BE2C (cell line): ENCODE results near the gene NBAS.

Experiments
- DNase-seq: peaks from one replicate; pipeline ENCODE4 v3.0.0-alpha.2; 2020
- H3K27me3 ChIP-seq: fragments of 250-450 bp; sonication (Bioruptor Pico); 2 replicates; pipeline ENCODE4 v1.5.1; 2020; ENCODE audit warnings: mild to moderate bottlenecking
- H3K36me3 ChIP-seq: fragments of 250-450 bp; sonication (Bioruptor Pico); 2 replicates; pipeline ENCODE4 v1.5.1; 2020; ENCODE audit warnings: mild to moderate bottlenecking
- H3K4me1 ChIP-seq: fragments of 250-450 bp; sonication (Bioruptor Pico); 2 replicates; pipeline ENCODE4 v1.5.1; 2020
- H3K4me3 ChIP-seq: 2 replicates; pipeline ENCODE4 v1.5.1; 2011; ENCODE audit warnings: low read depth, low read length
- H3K9me3 ChIP-seq: fragments of 250-450 bp; sonication (Bioruptor Pico); 2 replicates; pipeline ENCODE4 v1.5.1; 2020
- CTCF ChIP-seq: IDR thresholded peaks from 2 replicates; pipeline ENCODE4 v1.5.1; 2012; ENCODE audit warnings: mild to moderate bottlenecking, low read depth, low read length

The NBAS gene

GRCh38 chr2:15606481-15607441 is 45.6 kb upstream of the NBAS start:
- TF ChIP-seq CTCF = no peak
- Histone ChIP-seq H3K9me3 (no peaks in the 10 kb centered on the region), H3K4me3 (no peak overlapping the region), H3K36me3 (peaks cover 87% of the 10 kb centered on the region), H3K4me1 (no peaks in the 10 kb centered on the region), H3K27me3 (no peaks in the 10 kb centered on the region)
- DNase-seq = no peak

DNA sequence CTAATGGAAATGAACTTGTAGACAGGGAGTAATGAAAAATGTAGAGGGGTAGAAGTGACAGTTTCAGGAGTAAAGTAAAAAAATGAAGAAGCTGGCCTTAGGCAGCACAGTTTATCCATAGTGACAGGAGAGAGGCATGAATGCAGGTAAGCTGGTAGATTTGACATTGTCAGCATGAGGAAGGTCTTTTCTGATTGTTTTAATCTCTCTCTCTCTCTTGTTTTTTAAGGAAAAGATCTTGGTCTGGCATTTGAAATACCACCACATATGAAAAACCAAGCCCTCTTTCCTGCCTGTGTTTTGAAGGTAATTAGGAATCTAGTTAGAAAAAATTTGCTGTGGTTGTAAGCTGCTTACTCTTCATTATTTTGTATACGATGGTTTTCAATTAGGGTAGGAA is 44.6 kb upstream of the NBAS start:
- peaks cover 97% of the 10 kb centered on the region for H3K36me3 ChIP-seq

GRCh38 chr2:15603948-15604347 is 42.8 kb upstream of the NBAS start:
- Histone ChIP-seq H3K27me3 (no peaks in the 10 kb centered on the region), H3K36me3 (peaks cover 94% of the 10 kb centered on the region), H3K4me3 (no peak overlapping the region), H3K4me1 (no peaks in the 10 kb centered on the region), H3K9me3 (no peaks in the 10 kb centered on the region)
- TF ChIP-seq CTCF = no peak
- no peak for DNase-seq

More for the DNA sequence above, 44.6 kb upstream of the NBAS start:
- Histone ChIP-seq H3K9me3 (no peaks in the 10 kb centered on the region), H3K4me1 (no peaks in the 10 kb centered on the region), H3K27me3 (no peaks in the 10 kb centered on the region), H3K4me3 (no peak overlapping the region)
- DNase-seq = no peak
- no peak for TF ChIP-seq CTCF

DNA sequence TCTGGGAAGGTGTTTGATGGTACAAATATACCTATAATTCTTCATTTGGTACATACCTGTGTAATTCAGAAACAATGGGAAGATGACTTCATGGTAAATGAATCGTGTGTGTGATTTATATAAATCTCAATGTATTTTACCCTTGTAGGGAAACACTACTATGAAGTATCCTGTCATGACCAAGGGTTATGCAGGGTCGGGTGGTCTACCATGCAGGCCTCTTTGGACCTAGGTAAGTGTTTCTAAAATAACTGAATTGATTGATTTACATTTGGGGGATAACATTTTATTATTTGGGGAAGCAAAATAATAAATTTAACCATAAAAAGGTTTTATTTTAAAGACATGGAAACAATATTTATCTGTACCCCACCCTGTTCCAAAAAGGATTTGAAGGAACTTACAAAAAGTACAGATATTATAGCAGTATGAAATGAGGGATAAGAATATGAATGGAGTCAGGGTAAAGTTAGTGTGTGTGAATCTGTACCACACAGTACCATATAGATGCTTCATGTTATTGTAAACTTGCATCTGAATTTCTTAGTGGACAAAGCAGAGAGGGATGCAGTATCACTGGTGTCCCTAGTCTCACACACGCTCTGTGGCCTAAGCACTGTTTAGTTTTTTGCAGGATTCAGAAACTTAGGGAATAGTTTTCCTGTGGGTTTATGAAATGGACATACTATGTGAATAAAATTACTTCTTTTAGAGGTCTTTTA is 42.1 kb upstream of the NBAS start:
- Histone ChIP-seq H3K27me3 (no peaks in the 10 kb centered on the region), H3K36me3 (peaks cover 95% of the 10 kb centered on the region), H3K4me3 (no peak overlapping the region), H3K4me1 (no peaks in the 10 kb centered on the region), H3K9me3 (no peaks in the 10 kb centered on the region)
- no peak for DNase-seq
- no peak for TF ChIP-seq CTCF

DNA sequence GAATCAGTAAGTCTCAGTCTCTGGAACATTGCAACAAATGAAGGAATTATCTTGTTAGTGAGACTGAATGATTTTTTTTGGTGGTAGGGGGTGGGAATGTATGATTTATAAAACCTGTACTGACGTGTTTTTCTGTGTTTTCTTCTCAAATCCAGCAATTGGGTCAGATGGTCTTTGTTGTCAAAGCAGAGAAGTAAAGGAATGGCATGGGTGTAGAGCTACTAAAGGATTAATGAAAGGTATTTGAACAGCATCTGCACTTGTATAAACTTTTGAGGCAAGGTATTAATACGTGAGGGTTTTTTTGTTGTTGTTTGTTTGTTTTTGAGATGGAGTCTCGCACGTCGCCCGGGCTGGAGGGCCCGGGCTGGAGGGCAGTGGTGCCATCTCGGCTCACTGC is 41.3 kb upstream of the NBAS start:
- H3K36me3 ChIP-seq = peaks cover 95% of the 10 kb centered on the region

More for the DNA sequence above, 41.3 kb upstream of the NBAS start:
- Histone ChIP-seq H3K9me3 (no peaks in the 10 kb centered on the region), H3K4me1 (no peaks in the 10 kb centered on the region), H3K27me3 (no peaks in the 10 kb centered on the region), H3K4me3 (no peak overlapping the region)
- no peak for TF ChIP-seq CTCF
- DNase-seq = no peak
